Type B pancreatic cell (in vitro differentiated cells): ENCODE measurements around the gene PCCB. TPM values are rescaled to one million over a fixed set of nuclear protein-coding genes. Genes with fewer than 3 reads are reported as not detected.

Experiments used
- DNase-seq: peaks from one replicate; pipeline ENCODE4 v3.0.0; 2021; ENCODE audit warnings: mixed read lengths; ENCODE audit not compliant: unreplicated experiment; ENCODE audit errors: extremely low spot score
- H3K27ac Mint-ChIP-seq: 2 replicates; pipeline ENCODE4 v1.8.0; 2021; ENCODE audit warnings: mild to moderate bottlenecking, mixed read lengths
- H3K27me3 Mint-ChIP-seq: 2 replicates; pipeline ENCODE4 v1.8.0; 2021; ENCODE audit warnings: mixed read lengths
- H3K36me3 Mint-ChIP-seq: 2 replicates; pipeline ENCODE4 v1.8.0; 2021; ENCODE audit warnings: mixed read lengths
- H3K4me1 Mint-ChIP-seq: one replicate; pipeline ENCODE4 v1.8.0; 2021; ENCODE audit warnings: mixed read lengths; ENCODE audit not compliant: unreplicated experiment
- H3K4me3 Mint-ChIP-seq: 2 replicates; pipeline ENCODE4 v1.8.0; 2021; ENCODE audit warnings: mild to moderate bottlenecking, mixed read lengths
- H3K9me3 Mint-ChIP-seq: 2 replicates; pipeline ENCODE4 v1.8.0; 2021; ENCODE audit warnings: mixed read lengths
- total RNA-seq: library from RNA; stranded (reverse); gene quantifications from 2 replicates; pipeline ENCODE4 v1.2.1, GENCODE V29; 2021; ENCODE audit warnings: low replicate concordance
- TF ChIP-seq, protein P1 (sequence below): fragments of 200-600 bp; sonication (generic); conservative IDR thresholded peaks from 2 replicates; pipeline ENCODE4 v1.5.0; 2021; ENCODE audit warnings: antibody characterized with exemption, mild to moderate bottlenecking

PCCB gene
- total RNA-seq, 1 donor from 2014 or later = 41.0 TPM

DNA sequence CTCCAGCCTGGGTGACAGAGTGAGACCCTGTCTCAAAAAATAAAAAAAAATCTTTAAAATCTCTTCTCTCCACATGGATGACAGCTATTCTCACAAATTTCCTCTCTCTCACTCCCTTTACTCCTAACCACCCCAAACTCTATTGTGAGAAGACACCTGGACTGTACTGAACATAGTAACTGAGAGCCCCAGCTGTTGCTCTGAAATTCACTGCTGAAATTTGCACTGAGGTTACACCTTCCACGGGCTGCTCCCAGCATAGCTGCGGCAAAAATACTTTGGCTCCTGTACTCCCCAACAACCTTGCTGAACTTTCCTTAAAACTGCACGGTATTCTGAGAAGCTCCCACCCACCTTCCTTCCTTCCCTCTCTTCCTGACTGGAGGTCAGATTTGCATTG is 4.4 kb upstream of the PCCB start:
- DNase-seq = no peak
- H3K4me3 Mint-ChIP-seq = no peak overlapping the region
- no peak overlapping the region for H3K27ac Mint-ChIP-seq
- H3K9me3 Mint-ChIP-seq = no peaks in the 10 kb centered on the region
- peaks cover 4% of the 10 kb centered on the region for H3K4me1 Mint-ChIP-seq
- TF ChIP-seq, protein P1, sequence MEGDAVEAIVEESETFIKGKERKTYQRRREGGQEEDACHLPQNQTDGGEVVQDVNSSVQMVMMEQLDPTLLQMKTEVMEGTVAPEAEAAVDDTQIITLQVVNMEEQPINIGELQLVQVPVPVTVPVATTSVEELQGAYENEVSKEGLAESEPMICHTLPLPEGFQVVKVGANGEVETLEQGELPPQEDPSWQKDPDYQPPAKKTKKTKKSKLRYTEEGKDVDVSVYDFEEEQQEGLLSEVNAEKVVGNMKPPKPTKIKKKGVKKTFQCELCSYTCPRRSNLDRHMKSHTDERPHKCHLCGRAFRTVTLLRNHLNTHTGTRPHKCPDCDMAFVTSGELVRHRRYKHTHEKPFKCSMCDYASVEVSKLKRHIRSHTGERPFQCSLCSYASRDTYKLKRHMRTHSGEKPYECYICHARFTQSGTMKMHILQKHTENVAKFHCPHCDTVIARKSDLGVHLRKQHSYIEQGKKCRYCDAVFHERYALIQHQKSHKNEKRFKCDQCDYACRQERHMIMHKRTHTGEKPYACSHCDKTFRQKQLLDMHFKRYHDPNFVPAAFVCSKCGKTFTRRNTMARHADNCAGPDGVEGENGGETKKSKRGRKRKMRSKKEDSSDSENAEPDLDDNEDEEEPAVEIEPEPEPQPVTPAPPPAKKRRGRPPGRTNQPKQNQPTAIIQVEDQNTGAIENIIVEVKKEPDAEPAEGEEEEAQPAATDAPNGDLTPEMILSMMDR = no peak
- no peaks in the 10 kb centered on the region for H3K27me3 Mint-ChIP-seq
- no peaks in the 10 kb centered on the region for H3K36me3 Mint-ChIP-seq

DNA sequence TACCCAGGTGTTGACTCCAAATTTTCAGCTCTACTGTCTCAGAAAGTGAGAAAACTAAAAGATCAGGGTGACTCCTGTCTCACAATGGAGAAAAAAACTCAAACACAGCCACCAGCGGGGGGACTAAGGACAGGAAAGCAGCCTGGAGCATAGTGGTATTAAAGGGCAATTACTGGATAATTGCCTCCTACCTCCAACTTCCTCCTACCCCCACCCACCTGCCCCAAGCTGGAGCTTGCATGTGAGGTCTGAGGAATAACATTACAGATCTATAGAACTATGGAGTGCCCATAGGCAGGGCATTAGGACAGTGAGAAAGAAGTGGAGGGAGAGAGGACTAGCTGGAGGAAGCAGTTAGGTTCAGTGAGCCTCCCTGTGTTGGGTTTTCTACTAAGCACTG is 2.7 kb upstream of the PCCB start:
- H3K4me3 Mint-ChIP-seq = no peak overlapping the region
- TF ChIP-seq, protein P1 = no peak
- no peak overlapping the region for H3K27ac Mint-ChIP-seq
- no peaks in the 10 kb centered on the region for H3K9me3 Mint-ChIP-seq
- H3K4me1 Mint-ChIP-seq = peaks cover 10% of the 10 kb centered on the region
- no peaks in the 10 kb centered on the region for H3K36me3 Mint-ChIP-seq
- no peak for DNase-seq
- no peaks in the 10 kb centered on the region for H3K27me3 Mint-ChIP-seq

DNA sequence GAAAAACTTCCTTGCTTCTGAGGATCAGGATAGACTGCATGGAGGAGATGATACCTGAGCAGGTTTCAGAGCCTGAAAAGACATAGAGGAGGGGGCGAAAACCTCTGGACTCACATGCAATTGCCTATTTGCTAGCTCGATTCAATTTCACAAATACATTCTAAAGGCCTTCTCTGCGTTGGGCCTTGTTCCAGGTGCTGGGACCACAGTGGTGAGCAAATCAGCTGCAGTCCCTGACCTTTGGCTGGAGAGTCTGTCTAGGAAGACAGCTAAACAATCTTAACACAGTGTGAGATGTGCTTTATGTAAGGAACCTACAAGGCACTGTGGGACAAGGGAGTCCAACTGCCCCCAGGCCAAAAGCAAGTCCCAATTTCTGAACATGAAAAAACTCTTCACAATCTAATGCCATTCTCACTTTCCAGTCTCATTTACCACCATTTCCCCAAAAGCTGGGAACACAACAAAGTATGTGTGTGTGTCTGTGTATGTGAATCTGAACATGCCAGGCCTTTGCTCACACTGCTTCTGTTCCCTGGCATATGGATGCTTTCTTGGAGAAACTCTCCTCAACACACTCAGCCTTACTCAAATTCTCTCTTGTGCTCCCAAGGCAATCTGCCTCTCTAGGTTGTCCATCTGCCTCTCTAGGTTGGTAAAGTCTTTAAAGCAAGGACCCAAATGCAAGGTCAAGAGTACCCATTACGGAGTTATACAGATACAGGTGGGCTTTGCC is 2.1 kb upstream of the PCCB start:
- DNase-seq = no peak
- Mint-ChIP-seq H3K27me3 (no peaks in the 10 kb centered on the region), H3K36me3 (no peaks in the 10 kb centered on the region), H3K4me1 (peaks cover 10% of the 10 kb centered on the region), H3K9me3 (no peaks in the 10 kb centered on the region), H3K4me3 (no peak overlapping the region), H3K27ac (no peak overlapping the region)
- TF ChIP-seq, protein P1 = no peak

DNA sequence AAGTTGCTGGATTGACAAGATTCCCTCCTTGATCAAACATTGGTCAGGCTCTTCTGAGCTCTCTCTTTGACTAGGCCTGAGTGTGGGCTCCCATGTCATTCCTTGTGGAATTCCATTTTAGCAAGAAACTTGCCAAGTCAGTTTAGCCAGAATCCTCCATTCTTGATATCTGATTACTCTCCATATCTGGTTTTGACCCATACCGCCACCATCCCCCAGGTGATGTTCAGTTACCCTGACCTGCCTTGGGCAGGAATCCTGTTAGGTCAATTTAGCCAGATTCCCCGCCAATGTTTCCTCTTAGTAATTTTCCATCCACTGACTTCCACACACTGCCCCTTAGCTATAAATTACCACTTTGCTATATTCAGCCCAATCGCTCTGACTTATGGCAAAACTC is 1.0 kb upstream of the PCCB start:
- TF ChIP-seq, protein P1 = no peak
- Mint-ChIP-seq H3K4me3 (peak overlapping the region; percentile 62), H3K4me1 (peaks cover 10% of the 10 kb centered on the region), H3K27me3 (no peaks in the 10 kb centered on the region), H3K36me3 (no peaks in the 10 kb centered on the region), H3K9me3 (no peaks in the 10 kb centered on the region), H3K27ac (no peak overlapping the region)
- DNase-seq = no peak

DNA sequence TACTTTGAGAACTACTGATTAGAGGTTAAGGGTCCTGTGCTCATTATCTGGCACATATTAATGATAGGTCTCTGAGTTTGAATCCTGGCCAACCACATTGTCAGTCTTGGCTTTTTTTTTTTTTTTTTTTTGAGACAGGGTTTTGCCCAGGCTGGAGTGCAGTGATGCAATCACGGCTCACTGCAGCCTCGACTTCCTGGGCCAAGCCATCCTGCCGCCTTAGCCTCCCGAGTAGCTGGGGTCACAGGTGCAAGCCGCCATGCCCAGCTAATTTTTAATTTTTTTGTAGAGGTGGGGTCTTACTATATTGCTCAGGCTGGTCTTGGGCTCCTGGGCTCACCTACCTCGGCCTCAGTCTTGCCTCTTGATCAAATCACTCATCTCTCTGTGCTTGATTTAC is 547 bp upstream of the PCCB start:
- no peaks in the 10 kb centered on the region for H3K9me3 Mint-ChIP-seq
- peak overlapping the region; percentile 88 for H3K4me3 Mint-ChIP-seq
- H3K36me3 Mint-ChIP-seq = no peaks in the 10 kb centered on the region
- H3K4me1 Mint-ChIP-seq = peaks cover 10% of the 10 kb centered on the region
- H3K27me3 Mint-ChIP-seq = no peaks in the 10 kb centered on the region
- peak overlapping the region; percentile 92 for H3K27ac Mint-ChIP-seq
- no peak for DNase-seq
- TF ChIP-seq, protein P1 = no peak
